ENCODE results near the gene QRICH2.
"Not testable (repeated sequence)": the region's sequence is repeated elsewhere in the genome, so short reads cannot be mapped to it uniquely, and the experiment has no call there.

Gene QRICH2

DNA sequence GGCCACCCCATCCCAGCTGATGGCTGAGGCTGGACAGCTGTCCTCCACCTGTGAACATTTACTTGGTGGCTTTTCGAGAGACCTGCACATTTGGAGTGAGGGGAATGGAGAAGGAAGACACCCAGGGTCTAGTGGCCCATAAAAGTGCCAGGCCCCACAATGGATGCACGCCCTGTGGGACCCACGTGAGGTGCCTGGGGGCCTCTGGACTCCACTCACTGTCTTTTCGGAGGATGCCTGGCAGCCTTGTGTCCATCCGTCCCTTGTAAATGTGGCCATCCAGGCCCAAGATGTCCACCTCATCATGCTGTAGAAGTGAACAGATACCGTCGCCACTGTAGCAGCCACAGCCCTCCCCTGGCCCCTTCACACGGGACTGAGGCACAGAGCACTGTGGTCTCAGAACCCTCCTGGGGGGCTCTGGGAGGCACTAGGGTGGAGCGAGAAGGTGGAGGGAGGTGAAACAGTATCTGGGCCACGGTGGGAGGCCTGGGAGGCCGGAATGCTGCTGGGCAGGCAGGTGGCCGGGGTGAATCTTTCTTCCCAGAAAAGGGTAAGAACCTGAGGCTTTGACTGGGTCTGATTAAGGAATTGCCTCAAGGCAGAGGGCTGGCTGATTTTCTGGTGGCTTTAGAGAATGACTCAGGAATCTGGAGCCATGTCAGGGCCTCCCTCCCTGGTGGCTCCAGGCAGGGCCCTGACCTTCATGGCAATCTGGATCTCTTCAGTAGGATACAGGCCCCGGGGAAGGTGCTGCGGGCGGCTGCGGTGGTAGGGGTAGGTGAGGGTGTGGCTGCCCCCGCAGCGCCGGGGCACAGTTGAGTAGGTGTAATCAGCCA is 31.4 kb downstream of the QRICH2 start:
- no peak for DNase-seq

DNA sequence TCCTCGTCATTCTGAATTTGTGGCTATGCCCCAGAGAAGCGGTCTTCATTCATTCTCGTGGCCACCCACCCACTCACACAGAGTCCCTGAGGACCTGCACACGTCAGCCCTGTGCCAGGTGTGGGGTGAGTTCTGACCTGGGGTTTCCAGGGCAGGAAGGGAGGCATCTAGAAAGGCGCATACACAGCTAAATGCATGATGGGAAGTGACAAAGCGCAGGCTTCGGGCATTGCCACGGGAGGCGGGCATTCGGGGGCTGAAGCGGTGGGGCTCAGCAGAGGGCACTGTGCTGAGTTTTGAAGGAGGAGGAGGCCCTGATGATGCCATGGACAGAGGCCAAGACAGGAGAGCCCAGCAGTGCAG is 32.0 kb downstream of the QRICH2 start:
- no peak for DNase-seq

GRCh38 chr17:76275382-76276068 is 32.6 kb downstream of the QRICH2 start:
- DNase-seq: no peak

- no peak for DNase-seq
Measured at GRCh38 chr17:76274112-76274956, 33.7 kb downstream of the QRICH2 start.

GRCh38 chr17:76273445-76274111 is 34.5 kb downstream of the QRICH2 start:
- no peak for DNase-seq

DNA sequence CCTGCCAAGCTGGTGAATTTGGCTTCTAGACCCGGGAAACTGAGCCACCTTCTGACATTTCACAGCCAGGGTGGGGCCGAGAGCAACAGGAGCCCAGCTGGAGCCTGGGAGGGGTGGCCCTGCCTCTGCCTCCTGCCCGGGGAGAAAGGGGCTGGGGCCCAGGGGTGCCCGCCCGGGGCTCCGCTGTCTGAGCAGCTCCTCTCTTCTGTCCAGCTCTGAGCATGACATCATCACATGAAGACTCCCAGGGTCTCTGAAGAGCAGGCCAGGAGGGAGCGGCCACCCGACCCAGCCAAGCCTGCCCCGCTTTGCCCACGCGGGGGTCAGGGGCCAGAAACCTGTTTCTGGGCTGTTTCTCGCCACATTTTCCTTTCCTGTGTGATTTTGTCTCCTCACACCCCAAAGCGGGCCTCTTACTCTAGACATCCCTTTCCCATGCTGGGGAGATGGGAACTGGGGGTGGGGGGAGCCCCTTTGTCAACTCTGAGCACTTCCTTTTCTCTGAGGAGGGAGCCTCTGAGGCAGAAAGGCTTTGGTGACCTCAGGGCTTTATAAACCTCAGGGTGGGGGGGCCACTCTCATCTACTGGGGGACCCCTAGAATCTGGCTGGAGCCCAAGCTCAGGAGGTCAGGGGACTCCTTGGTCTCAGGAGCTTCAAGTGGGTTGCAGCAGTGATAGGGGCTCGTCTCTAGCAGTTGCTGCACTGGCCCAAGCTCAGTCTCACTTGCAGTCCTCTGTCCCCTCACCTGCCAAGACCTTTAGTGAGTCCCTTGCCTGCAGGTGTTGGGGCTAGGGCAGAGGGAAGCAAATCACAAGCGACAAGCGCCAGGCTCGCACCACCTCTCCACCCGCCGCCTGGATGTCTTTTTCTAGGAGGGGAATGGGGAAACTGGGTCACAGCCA is 35.3 kb downstream of the QRICH2 start:
- no peak for DNase-seq

DNA sequence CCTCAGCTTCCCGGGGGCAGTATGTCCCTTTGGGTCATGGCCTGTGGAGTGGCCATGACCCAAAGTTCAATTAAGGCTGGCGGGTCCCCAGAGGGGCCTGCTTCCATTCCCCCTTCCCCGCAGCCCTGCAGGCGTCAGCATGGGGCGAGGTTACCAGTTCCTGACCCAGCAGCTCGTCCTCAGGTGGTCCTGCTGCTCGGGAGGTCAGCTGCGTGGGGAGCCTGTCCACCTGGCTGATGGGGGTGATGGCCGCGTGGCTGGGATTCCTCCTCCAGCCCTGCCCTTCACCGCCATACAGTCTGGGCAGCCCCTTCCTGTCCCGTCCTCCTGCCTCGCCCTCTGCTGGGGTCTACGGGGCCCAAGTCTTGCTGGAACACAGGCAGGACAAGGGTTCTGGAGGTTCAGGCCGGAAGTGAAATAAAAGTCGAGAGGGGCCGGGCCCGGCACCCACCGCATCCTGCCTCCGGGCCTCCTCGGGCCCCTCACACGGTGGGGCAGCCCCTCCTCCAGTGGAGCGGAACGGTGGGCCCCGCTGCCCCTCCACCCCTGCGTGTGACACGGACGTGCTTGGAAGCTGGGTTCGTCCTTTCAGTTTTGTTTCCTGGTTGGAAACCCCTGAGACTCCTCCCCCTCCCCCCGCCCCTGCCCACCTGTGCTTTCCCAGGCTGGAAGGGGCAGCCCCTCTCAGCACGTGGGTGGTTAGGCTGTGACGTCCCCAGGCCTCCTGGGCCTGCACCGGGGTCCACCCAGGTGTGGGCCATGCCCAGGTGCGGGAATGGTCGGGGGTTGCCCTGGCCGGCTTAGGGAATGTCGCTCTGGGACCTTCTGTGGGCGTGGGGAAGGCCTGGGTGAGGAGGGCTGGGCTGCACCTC is 36.2 kb downstream of the QRICH2 start:
- no peak for DNase-seq

- DNase-seq: no peak
Measured at GRCh38 chr17:76270770-76271668, 37.1 kb downstream of the QRICH2 start.

DNA sequence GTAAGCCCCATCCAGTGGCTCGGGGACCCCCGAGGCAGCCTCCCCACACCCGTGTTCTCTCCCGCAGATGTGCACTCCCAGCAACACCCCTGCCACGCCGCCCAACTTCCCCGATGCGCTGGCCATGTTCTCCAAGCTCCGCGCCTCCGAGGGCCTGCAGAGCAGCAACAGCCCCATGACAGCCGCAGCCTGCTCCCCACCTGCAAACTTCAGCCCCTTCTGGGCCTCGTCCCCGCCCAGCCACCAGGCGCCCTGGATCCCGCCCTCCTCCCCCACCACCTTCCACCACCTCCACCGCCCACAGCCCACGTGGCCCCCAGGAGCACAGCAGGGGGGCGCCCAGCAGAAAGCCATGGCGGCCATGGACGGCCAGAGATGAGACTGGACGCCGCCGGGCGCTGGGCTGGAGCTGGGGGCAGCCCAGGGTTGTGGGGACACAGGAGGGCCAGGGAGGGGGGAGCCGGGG is 37.9 kb downstream of the QRICH2 start:
- no peak for DNase-seq

DNA sequence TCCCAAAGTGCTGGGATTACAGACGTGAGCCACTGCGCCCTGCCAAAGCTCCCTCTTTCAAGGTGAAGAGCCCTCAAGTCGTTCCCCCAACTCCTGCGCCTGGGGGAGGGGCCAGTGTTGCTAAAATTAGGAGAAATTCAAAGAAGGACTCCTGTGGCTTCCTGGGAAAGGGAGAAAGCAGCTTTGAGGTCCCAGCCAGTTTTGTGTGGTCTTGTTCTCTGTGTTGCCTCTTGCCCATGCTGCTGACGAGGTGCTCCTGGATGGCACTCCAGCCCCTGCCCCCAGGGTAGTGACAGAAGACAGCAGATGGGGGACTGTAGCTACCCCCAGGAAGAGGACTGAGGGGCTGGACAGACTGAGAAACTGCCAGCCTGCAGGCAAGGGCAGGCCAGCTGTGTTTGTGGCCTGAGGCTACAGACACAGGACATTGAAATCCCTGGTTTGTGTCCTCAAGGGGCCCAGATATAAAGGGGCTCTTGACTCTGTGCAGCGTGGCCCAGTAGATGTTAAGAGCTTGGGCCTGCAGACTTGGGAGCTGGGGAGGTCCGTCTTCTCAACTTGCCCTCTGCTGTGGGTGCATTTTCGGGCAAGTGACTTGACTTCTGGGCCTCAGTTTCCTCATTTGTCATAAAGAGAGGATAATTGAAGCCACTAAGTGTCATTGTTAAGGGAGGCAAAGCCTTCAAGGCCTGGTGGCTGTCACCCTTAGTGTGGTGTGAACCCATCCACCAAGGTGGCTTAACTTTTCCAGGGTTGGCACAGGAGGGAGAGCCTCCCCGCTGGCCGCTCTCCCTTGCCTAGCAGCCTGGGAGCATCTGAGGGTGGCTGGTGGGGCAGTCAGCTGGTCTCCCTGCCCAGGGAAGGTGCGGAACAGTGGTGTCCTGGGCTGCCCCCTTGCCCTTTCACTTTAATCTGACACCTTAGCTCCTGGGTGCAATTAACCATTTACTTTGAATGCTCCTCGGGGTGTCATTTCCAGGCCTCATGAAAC is 38.8 kb downstream of the QRICH2 start:
- DNase-seq: no peak

- DNase-seq: no peak
Measured at GRCh38 chr17:76268015-76268749, 39.9 kb downstream of the QRICH2 start.

DNA sequence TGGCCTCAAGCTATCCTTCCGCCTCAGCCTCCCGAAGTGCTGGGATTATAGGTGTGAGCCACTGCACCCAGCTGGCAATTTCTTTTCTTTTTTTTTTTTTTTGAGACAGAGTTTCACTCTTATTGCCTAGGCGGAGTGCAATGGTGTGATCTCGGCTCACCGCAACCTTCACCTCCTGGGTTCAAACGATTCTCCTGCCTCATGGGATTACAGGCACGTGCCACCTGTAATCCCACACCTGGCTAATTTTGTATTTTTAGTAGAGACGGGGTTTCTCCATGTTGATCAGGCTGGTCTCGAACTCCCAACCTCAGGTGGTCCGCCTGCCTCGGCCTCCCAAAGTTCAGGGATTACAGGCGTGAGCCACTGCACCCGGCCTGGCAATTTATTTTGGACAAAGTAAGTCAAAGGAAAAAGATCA is 40.5 kb downstream of the QRICH2 start:
- not testable (repeated sequence) for DNase-seq

DNA sequence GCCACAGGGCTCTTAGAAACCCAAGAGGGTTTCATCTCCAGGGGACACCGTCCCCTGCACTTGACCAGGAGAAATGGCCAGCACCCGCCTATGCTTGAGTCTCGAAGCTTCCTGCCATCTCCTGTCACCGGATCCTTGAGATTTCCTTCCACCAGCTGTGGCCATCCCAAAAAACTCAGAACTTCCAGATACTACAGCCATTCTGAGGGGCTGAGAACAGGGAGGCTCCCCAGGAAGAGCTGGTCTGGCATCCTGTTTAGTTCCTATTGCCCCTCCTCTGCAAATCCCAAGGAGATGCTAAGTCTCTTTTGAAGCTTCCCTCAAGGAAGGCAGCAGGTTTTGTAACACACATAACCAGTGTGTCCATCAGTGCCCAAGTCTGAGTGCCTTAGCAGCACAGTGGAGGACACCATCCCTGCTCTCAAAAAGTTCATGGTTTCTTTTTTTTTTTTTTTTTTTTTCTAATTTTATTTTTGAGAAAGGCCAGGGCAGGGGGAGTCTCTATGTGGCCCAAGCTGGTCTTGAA is 41.0 kb downstream of the QRICH2 start:
- no peak for DNase-seq

DNA sequence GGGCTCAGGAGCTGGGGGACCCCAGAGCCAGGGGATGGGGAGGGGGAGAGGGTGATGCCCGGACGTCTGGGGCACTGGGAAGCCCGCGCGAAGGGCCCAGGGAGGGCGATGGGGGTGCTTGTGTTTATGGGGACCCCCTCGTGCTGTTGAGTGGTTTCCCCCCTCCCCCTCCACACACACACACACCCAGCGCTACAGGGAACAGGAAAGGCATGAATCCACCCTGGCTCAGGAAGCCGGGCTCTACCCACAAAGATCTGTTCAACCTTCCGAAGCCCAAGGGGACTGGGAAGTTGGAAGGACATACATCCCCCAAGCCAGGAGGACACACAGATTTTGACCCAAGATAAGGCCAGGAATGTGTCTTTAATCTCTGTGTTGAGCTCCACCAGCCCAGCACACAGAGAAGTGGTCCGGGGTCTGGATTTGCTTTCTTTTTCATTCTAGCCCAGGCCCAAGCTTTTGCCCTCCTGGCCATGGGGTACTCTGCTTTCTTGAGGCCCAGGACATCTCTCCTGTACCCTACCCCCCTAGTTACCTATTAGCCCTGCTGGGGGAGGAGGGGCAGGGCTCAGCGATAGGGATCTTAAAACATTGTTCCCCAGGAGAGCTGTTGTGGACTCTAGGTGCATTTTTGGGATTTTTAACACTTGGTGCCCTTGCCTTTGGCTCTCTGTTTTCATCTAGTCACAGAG is 41.7 kb downstream of the QRICH2 start:
- no peak for DNase-seq

DNA sequence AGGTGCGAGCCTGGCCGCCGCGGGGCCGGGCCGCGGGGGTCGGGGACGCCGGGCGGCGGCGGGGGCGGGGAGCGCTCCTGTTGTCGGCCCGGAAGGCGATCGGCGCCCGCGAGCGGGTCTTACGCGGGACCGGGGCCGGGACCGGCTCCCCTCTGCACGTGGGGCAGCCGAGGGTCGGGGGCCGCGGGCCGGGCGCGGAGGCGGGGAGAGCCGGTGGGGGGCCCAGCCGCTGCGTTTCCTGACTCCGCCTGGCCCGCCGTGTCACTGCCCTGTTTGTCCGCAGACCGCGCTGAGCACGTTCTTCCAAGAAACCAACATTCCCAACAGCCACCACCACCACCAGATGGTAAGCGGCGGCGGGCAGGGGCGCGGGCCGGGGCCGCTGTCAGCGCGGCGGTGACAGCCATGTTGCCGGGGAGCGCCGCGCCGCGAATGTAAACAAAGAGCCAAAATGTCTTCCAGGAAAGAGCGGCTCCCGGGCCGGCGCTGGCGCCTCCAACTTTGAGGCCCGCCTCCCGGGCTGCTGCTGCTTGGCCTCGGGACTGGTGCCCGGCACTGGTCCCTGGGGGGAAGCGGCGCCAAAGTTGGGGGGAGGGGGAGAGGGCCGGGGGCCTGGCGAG is 42.3 kb downstream of the QRICH2 start:
- no peak for DNase-seq
